ENCODE measurements around the gene FBXW5. TPM values are rescaled to one million over a fixed set of nuclear protein-coding genes. Genes with fewer than 3 reads are reported as not detected.

Gene FBXW5
- total and polyA plus RNA-seq, 9 of the 15 experiments (the other 6 are each of a cell fraction or from before 2014, with no cell fraction given): 0.21 to 128 (median 37.0) TPM

GRCh38 chr9:136898483-136899100 lies 45.9 kb downstream of the FBXW5 start (continued):
- no peak for TF ChIP-seq ILK (tag; IDR thresholded peaks at IDR 0.05; ENCODE audit: borderline replicate concordance, low read depth)

GRCh38 chr9:136896027-136896426 lies 48.5 kb downstream of the FBXW5 start:
- Histone ChIP-seq H3K36me3 (ENCODE audit: control insufficient read depth, insufficient read depth, low read length) (peaks cover 67% of the 10 kb centered on the region), H3K4me2 (ENCODE audit: insufficient read depth, low read length) (no peak overlapping the region), H3K4me3 (no peak overlapping the region), H3K27ac (ENCODE audit: extremely low read depth, low read depth, low read length) (no peak overlapping the region), H4K20me1 (replicated peaks; ENCODE audit: control insufficient read depth, insufficient read depth, low read length) (peaks cover 14% of the 10 kb centered on the region), H3K9ac (ENCODE audit: insufficient read depth in 1 of 2, low read depth in 2 of 2, low read length in 2 of 2) (peak overlapping the region in 1 of 2 experiments; percentile 71; a peak in 1 of 4 replicates), H2AFZ (ENCODE audit: low read depth, low read length) (no peak overlapping the region), H3K9me1 (ENCODE audit: control insufficient read depth, insufficient read depth, low read length) (peaks cover 3% of the 10 kb centered on the region), H3K4me1 (replicated peaks in 1 of 2; ENCODE audit: control insufficient read depth in 2 of 2, insufficient read depth in 2 of 2, low read length in 2 of 2) (peaks cover 0 to 4% of the 10 kb centered on the region in 2 experiments; a peak in 2 of 5 replicates), H3K79me2 (ENCODE audit: control insufficient read depth, insufficient read depth, low read length) (peaks cover 58% of the 10 kb centered on the region), H3K27me3 (ENCODE audit: control insufficient read depth in 2 of 2, insufficient read depth in 2 of 2, low read length in 2 of 2) (no peaks in the 10 kb centered on the region), H3K9me3 (replicated peaks; ENCODE audit: control insufficient read depth, insufficient read depth, low read depth, low read length) (no peaks in the 10 kb centered on the region)
- FAIRE-seq (no peak), ATAC-seq (no peak), DNase-seq (ENCODE audit: extremely low read depth in 1 of 4, low spot score in 3 of 4) (no peak)
- intact Hi-C loops (cut with micrococcal nuclease) (no loop called here), in situ Hi-C loops (cut with MboI) (no loop called here)
- BruUV-seq (replicated peaks): no TSS peak
- ChIA-PET POLR2A (no interaction called here), CTCF (ENCODE audit: low intra/inter-chr PET ratio) (no interaction called here)
- 79% methylated on average over 11 of the region's 11 CpGs for WGBS (ENCODE audit: insufficient coverage, low coverage, missing lambda C conversion rate)
- TF ChIP-seq OTX1 (CRISPR knock-in tag; IDR thresholded peaks at IDR 0.05) (no peak), ARID2 (IDR thresholded peaks at IDR 0.05) (no peak), SMARCE1 (IDR thresholded peaks at IDR 0.05) (no peak), THRAP3 (IDR thresholded peaks at IDR 0.05; ENCODE audit: borderline replicate concordance) (no peak), JUN (IDR thresholded peaks at IDR 0.05; ENCODE audit: borderline replicate concordance, low read depth, low read length) (no peak), JUN (CRISPR knock-in tag; IDR thresholded peaks at IDR 0.05; ENCODE audit: borderline replicate concordance) (no peak), YBX1 (IDR thresholded peaks at IDR 0.05) (no peak), TCF7L2 (IDR thresholded peaks at IDR 0.05; ENCODE audit: low read depth, low read length) (no peak), SNIP1 (IDR thresholded peaks at IDR 0.05; ENCODE audit: low read depth) (no peak), SREBF1 (IDR thresholded peaks at IDR 0.05; ENCODE audit: borderline replicate concordance, low read depth, low read length) (no peak), CLOCK (CRISPR knock-in tag; IDR thresholded peaks at IDR 0.05; ENCODE audit: borderline replicate concordance) (no peak), MITF (IDR thresholded peaks at IDR 0.05) (no peak)
- TF ChIP-seq, protein P1, sequence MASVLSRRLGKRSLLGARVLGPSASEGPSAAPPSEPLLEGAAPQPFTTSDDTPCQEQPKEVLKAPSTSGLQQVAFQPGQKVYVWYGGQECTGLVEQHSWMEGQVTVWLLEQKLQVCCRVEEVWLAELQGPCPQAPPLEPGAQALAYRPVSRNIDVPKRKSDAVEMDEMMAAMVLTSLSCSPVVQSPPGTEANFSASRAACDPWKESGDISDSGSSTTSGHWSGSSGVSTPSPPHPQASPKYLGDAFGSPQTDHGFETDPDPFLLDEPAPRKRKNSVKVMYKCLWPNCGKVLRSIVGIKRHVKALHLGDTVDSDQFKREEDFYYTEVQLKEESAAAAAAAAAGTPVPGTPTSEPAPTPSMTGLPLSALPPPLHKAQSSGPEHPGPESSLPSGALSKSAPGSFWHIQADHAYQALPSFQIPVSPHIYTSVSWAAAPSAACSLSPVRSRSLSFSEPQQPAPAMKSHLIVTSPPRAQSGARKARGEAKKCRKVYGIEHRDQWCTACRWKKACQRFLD (CRISPR knock-in tag; IDR thresholded peaks at IDR 0.05): no peak
- TF ChIP-seq, protein P2, sequence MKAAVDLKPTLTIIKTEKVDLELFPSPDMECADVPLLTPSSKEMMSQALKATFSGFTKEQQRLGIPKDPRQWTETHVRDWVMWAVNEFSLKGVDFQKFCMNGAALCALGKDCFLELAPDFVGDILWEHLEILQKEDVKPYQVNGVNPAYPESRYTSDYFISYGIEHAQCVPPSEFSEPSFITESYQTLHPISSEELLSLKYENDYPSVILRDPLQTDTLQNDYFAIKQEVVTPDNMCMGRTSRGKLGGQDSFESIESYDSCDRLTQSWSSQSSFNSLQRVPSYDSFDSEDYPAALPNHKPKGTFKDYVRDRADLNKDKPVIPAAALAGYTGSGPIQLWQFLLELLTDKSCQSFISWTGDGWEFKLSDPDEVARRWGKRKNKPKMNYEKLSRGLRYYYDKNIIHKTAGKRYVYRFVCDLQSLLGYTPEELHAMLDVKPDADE (conservative IDR thresholded peaks at IDR 0.05; ENCODE audit: control insufficient read depth, low read depth, low read length): no peak

All from K562 (cell line).